ENCODE measurements around the gene NEK7. TPM values are rescaled to one million over a fixed set of nuclear protein-coding genes. Genes with fewer than 3 reads are reported as not detected.

The NEK7 gene
- total RNA-seq, 1 experiment from 2014 or later, result 25.2 TPM

DNA sequence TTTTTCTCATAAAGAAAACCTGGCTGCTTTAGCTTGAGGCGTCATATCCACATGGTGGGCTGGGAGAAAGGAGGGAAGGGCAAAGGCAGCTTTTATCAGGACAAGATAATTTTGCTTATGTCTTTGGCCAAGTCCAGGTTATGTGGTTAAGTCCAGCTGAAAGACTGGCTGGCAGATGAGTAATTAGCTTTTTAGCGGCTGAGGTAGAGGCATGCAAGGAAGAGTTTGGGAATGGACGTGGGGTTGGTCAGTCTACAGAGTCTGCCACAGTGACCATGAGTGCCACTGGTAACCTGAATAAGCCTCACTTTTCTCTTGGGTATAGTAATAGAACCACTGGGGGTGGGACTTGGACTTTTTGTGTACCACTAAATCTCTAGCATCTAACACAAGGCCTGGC lies 39.8 kb downstream of the NEK7 start:
- Histone ChIP-seq H3K9me2 (replicated peaks; ENCODE audit: low read length) (no peaks in the 10 kb centered on the region), H2AFZ (ENCODE audit: low read length) (no peak overlapping the region), H3K4me1 (ENCODE audit: insufficient read depth, low read length) (no peaks in the 10 kb centered on the region), H3K79me2 (ENCODE audit: low read length) (peaks cover 81% of the 10 kb centered on the region), H3K9ac (ENCODE audit: low read length) (no peak overlapping the region), H4K20me1 (ENCODE audit: low read length) (no peaks in the 10 kb centered on the region), H3K27me3 (ENCODE audit: low read length) (no peaks in the 10 kb centered on the region), H3K27ac (ENCODE audit: low read length) (no peak overlapping the region), H3K4me2 (ENCODE audit: low read length) (no peak overlapping the region), H3K4me3 (ENCODE audit: low read length) (no peak overlapping the region), H3K36me3 (ENCODE audit: low read depth, low read length) (no peaks in the 10 kb centered on the region), H3F3A (ENCODE audit: low read length, unreplicated experiment) (no peaks in the 10 kb centered on the region), H3K9me3 (ENCODE audit: low read length) (no peaks in the 10 kb centered on the region)
- TF ChIP-seq, protein P1, sequence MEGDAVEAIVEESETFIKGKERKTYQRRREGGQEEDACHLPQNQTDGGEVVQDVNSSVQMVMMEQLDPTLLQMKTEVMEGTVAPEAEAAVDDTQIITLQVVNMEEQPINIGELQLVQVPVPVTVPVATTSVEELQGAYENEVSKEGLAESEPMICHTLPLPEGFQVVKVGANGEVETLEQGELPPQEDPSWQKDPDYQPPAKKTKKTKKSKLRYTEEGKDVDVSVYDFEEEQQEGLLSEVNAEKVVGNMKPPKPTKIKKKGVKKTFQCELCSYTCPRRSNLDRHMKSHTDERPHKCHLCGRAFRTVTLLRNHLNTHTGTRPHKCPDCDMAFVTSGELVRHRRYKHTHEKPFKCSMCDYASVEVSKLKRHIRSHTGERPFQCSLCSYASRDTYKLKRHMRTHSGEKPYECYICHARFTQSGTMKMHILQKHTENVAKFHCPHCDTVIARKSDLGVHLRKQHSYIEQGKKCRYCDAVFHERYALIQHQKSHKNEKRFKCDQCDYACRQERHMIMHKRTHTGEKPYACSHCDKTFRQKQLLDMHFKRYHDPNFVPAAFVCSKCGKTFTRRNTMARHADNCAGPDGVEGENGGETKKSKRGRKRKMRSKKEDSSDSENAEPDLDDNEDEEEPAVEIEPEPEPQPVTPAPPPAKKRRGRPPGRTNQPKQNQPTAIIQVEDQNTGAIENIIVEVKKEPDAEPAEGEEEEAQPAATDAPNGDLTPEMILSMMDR (conservative IDR thresholded peaks at IDR 0.05; ENCODE audit: low read depth, low read length), result no peak
- TF ChIP-seq EZH2 (IDR thresholded peaks at IDR 0.05; ENCODE audit: low read length, unreplicated experiment) (no peak), EZH2phosphoT487 (IDR thresholded peaks at IDR 0.05; ENCODE audit: borderline replicate concordance, low read length) (no peak)
- intact Hi-C loops (cut with micrococcal nuclease), result no loop called here
- ATAC-seq, result no peak
- POLR2A ChIA-PET (ENCODE audit: unreplicated experiment), result no interaction called here
- DNase-seq, result no peak
- CTCF ChIA-PET, result no interaction called here
- no TSS peak for BruUV-seq (replicated peaks)

DNA sequence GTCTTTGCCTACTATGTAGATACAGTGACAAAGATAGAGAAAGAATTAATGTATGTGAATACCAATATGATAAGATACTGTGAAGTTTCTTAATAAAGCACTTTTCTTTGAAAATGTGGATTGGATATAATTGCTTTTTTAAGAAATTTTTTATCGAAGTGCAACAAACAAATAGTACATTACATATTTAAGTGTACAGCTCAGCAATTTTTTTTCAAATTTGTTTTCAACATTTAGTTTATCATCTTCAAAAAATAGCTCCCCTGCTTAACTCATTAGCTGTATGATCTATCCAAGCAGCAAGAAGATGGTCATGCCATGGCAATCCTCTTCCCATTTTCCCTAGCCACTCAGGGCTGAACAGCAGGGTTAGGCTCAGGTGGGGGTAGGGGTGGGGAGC lies 40.5 kb downstream of the NEK7 start:
- Histone ChIP-seq H3K4me2 (ENCODE audit: low read length) (no peak overlapping the region), H3K9me3 (ENCODE audit: low read length) (no peaks in the 10 kb centered on the region), H2AFZ (ENCODE audit: low read length) (no peak overlapping the region), H3K79me2 (ENCODE audit: low read length) (peaks cover 81% of the 10 kb centered on the region), H3K27ac (ENCODE audit: low read length) (no peak overlapping the region), H3F3A (ENCODE audit: low read length, unreplicated experiment) (no peaks in the 10 kb centered on the region), H3K4me1 (ENCODE audit: insufficient read depth, low read length) (no peaks in the 10 kb centered on the region), H3K36me3 (ENCODE audit: low read depth, low read length) (no peaks in the 10 kb centered on the region), H3K9ac (ENCODE audit: low read length) (no peak overlapping the region), H3K4me3 (ENCODE audit: low read length) (no peak overlapping the region), H3K9me2 (replicated peaks; ENCODE audit: low read length) (no peaks in the 10 kb centered on the region), H4K20me1 (ENCODE audit: low read length) (no peaks in the 10 kb centered on the region), H3K27me3 (ENCODE audit: low read length) (no peaks in the 10 kb centered on the region)
- TF ChIP-seq, protein P1 (conservative IDR thresholded peaks at IDR 0.05; ENCODE audit: low read depth, low read length), result no peak
- TF ChIP-seq EZH2phosphoT487 (IDR thresholded peaks at IDR 0.05; ENCODE audit: borderline replicate concordance, low read length) (no peak), EZH2 (IDR thresholded peaks at IDR 0.05; ENCODE audit: low read length, unreplicated experiment) (no peak)
- ATAC-seq, result no peak
- no peak for DNase-seq
- CTCF ChIA-PET, result no interaction called here
- intact Hi-C loops (cut with micrococcal nuclease), result no loop called here
- POLR2A ChIA-PET (ENCODE audit: unreplicated experiment), result no interaction called here
- no TSS peak for BruUV-seq (replicated peaks)

DNA sequence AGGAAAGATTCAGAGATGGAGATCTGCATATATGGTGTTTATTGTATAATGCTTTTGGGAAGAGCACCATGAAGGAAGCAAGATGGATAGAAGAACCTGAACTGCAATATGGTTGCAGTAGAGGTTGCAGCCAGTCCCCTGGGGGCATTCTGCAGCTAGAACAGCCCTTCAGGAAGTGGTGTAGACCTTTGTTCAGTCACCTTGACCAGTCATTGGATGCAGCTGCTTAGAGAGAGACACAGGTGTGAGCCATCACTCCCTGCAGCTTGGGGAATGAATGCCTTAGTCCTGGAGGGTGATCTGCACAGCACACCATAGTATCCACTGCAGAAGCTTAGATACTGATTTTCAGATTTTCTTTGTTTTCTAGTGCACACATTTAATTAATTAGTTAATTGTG lies 42.3 kb downstream of the NEK7 start:
- Histone ChIP-seq H3K9me3 (ENCODE audit: low read length) (no peaks in the 10 kb centered on the region), H3F3A (ENCODE audit: low read length, unreplicated experiment) (no peaks in the 10 kb centered on the region), H3K4me1 (ENCODE audit: insufficient read depth, low read length) (no peaks in the 10 kb centered on the region), H3K4me3 (ENCODE audit: low read length) (no peak overlapping the region), H3K9me2 (replicated peaks; ENCODE audit: low read length) (no peaks in the 10 kb centered on the region), H2AFZ (ENCODE audit: low read length) (no peak overlapping the region), H3K27ac (ENCODE audit: low read length) (no peak overlapping the region), H3K9ac (ENCODE audit: low read length) (no peak overlapping the region), H3K36me3 (ENCODE audit: low read depth, low read length) (no peaks in the 10 kb centered on the region), H3K4me2 (ENCODE audit: low read length) (no peak overlapping the region), H4K20me1 (ENCODE audit: low read length) (no peaks in the 10 kb centered on the region), H3K27me3 (ENCODE audit: low read length) (no peaks in the 10 kb centered on the region), H3K79me2 (ENCODE audit: low read length) (peaks cover 94% of the 10 kb centered on the region)
- ChIA-PET POLR2A (ENCODE audit: unreplicated experiment) (no interaction called here), CTCF (no interaction called here)
- no TSS peak for BruUV-seq (replicated peaks)
- no peak for DNase-seq
- ATAC-seq, result no peak
- TF ChIP-seq EZH2phosphoT487 (IDR thresholded peaks at IDR 0.05; ENCODE audit: borderline replicate concordance, low read length) (no peak), EZH2 (IDR thresholded peaks at IDR 0.05; ENCODE audit: low read length, unreplicated experiment) (no peak)
- TF ChIP-seq, protein P1 (conservative IDR thresholded peaks at IDR 0.05; ENCODE audit: low read depth, low read length), result no peak
- intact Hi-C loops (cut with micrococcal nuclease), result no loop called here

Measured in PC-3 (cell line).